Parathyroid adenoma (tissue), 2 donors: Measurements from ENCODE around the gene NEK1.

Experiments used
- H2AFZ ChIP-seq: fragments of 300-600 bp; sonication (generic); one replicate; pipeline ENCODE4 v1.7.0; 2017; ENCODE audit warnings: antibody characterized with exemption, mild to moderate bottlenecking
- H3K27ac ChIP-seq: fragments of 300-600 bp; sonication (generic); one replicate; pipeline ENCODE4 v1.7.0; 2017
- H3K27me3 ChIP-seq: fragments of 300-600 bp; sonication (generic); one replicate; pipeline ENCODE4 v1.7.0; 2017; ENCODE audit warnings: low read length; ENCODE audit not compliant: control insufficient read depth, insufficient read depth
- H3K36me3 ChIP-seq: fragments of 300-600 bp; sonication (generic); one replicate; pipeline ENCODE4 v1.7.0; 2017; ENCODE audit warnings: low read length; ENCODE audit not compliant: control insufficient read depth, insufficient read depth
- H3K4me1 ChIP-seq: fragments of 300-600 bp; sonication (generic); one replicate; pipeline ENCODE4 v1.7.0; 2017; ENCODE audit warnings: control low read depth
- H3K4me2 ChIP-seq: fragments of 300-600 bp; sonication (generic); one replicate; pipeline ENCODE4 v1.7.0; 2017; ENCODE audit warnings: low read length
- H3K4me3 ChIP-seq: fragments of 300-600 bp; sonication (generic); one replicate; pipeline ENCODE4 v1.7.0; 2017; ENCODE audit warnings: low read depth, low read length
- H3K79me2 ChIP-seq: fragments of 300-600 bp; sonication (generic); one replicate; pipeline ENCODE4 v1.7.0; 2017; ENCODE audit warnings: control low read depth
- H3K9ac ChIP-seq: fragments of 300-600 bp; sonication (generic); one replicate; pipeline ENCODE4 v1.7.0; 2017; ENCODE audit warnings: mild to moderate bottlenecking
- H3K9me3 ChIP-seq: fragments of 300-600 bp; sonication (generic); one replicate; pipeline ENCODE4 v1.7.0; 2017; ENCODE audit warnings: low read length; ENCODE audit not compliant: control insufficient read depth
- TF ChIP-seq, protein P1 (sequence below): fragments of 300-600 bp; sonication (generic); IDR thresholded peaks from one replicate; pipeline ENCODE4 v1.7.0; 2017; ENCODE audit warnings: antibody characterized with exemption, mild to moderate bottlenecking
- donor health status: primary hyperparathyroidism.

NEK1 gene

DNA sequence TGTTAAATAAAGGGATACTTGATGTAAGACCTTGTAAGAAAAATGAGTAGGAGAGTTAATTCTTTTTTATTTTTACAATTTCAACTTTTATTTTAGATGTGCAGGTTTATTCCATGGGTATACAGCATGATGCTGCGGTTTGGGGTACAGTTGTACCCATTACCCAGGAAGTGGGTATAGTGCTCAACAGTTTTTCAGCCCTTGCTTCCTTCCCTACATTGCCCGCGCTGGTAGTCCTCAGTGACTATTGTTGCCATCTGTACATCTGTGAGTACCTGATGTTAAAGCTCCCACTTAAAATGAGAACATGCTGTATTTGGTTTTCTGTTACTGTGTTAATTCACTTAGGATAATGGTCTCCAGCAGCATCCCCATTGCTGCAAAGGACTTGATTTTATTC lies 17.7 kb upstream of the NEK1 start:
- Histone ChIP-seq H3K27me3 (no peaks in the 10 kb centered on the region), H3K4me1 (no peaks in the 10 kb centered on the region), H3K27ac (no peak overlapping the region), H3K79me2 (peaks cover 7% of the 10 kb centered on the region), H3K9ac (no peak overlapping the region), H3K36me3 (no peaks in the 10 kb centered on the region), H3K9me3 (no peaks in the 10 kb centered on the region), H3K4me3 (no peak overlapping the region), H3K4me2 (no peak overlapping the region), H2AFZ (no peak overlapping the region)
- TF ChIP-seq, protein P1, sequence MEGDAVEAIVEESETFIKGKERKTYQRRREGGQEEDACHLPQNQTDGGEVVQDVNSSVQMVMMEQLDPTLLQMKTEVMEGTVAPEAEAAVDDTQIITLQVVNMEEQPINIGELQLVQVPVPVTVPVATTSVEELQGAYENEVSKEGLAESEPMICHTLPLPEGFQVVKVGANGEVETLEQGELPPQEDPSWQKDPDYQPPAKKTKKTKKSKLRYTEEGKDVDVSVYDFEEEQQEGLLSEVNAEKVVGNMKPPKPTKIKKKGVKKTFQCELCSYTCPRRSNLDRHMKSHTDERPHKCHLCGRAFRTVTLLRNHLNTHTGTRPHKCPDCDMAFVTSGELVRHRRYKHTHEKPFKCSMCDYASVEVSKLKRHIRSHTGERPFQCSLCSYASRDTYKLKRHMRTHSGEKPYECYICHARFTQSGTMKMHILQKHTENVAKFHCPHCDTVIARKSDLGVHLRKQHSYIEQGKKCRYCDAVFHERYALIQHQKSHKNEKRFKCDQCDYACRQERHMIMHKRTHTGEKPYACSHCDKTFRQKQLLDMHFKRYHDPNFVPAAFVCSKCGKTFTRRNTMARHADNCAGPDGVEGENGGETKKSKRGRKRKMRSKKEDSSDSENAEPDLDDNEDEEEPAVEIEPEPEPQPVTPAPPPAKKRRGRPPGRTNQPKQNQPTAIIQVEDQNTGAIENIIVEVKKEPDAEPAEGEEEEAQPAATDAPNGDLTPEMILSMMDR, result no peak

DNA sequence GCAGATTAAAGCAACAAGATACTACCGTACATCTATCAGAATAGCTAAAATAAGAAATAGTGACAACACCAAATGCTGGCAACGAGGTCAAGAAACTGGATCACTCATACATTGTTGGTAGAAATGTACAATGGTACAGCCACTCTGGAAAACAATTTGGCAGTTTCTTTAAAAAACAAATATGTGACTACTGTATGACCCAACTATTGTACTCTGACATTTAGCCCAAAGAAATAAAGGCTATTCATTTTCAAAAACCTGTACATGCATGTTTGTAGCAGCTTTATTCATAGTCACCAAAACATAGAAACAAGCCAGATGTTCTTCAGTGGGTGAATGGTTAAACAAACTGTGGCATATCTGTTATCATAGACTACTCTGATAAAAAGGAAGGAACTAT lies 16.2 kb upstream of the NEK1 start:
- H3K9me3 ChIP-seq, result no peaks in the 10 kb centered on the region
- no peaks in the 10 kb centered on the region for H3K27me3 ChIP-seq
- H3K27ac ChIP-seq, result no peak overlapping the region
- H3K4me3 ChIP-seq, result no peak overlapping the region
- TF ChIP-seq, protein P1, result no peak
- no peaks in the 10 kb centered on the region for H3K36me3 ChIP-seq
- peaks cover 7% of the 10 kb centered on the region for H3K79me2 ChIP-seq
- H2AFZ ChIP-seq, result no peak overlapping the region
- no peaks in the 10 kb centered on the region for H3K4me1 ChIP-seq
- H3K4me2 ChIP-seq, result no peak overlapping the region
- H3K9ac ChIP-seq, result no peak overlapping the region

DNA sequence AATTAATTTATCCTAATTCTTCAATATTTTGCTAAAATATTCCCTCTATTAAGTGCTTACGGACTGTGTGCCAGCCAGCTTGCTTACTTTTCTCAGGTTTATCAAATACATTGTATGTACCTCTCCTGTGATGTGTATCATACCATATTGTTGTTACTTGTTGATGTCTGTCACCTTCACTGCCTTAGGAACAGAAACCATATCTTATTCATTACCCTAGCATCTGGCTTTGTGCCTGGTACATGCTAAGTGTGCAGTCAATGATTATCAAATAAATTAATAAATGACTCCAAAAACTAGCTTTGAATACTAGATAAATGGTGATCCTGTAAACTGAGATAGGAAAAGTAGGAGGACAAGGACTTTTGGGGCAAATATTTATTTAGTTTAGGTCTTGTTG lies 14.9 kb upstream of the NEK1 start:
- H2AFZ ChIP-seq, result no peak overlapping the region
- H3K4me1 ChIP-seq, result no peaks in the 10 kb centered on the region

DNA sequence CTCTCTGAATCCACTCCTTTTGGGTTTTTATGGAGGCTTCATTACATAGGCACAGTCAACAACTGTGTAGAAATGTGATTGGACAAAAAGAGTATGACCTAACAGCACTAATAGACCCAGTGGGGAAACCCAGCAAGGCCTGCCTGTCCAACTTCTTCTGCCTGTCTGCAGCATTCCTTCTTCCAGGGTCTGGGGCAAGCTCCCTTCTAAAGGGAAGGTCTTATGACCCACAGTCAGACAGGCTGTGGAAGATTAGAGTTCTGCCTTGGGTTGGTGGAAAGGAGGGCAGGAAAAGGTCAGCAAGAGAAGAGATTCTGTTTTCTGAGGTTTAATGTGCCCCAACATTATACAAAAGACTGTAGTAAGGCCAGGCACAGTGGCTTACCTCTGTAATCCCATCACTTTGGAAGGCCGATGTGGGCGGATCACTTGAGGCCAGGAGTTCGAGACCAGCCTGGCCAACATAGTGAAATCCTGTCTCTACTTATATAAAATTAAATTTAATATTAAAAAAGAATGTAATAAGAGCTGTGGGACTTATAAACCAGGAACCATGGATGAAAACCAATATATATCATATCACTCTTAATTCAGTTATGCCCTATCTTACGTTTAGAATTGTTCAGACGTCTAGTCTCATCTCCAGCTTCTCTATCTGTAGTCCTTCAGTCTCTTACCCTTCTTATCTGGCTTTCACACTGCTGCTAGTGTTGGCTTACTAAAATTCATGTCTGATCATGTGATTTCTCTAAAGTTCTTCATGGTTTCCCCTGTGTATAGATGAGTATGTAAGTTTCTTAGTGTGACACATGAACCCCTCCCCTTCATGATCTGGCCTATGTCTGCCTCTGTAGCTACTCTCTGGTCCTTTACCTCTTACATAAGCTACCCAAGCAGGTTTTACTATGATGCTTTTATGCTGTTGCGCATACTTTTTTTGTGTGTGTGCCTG lies 14.2 kb upstream of the NEK1 start:
- Histone ChIP-seq H3K27ac (no peak overlapping the region), H3K27me3 (no peaks in the 10 kb centered on the region), H3K79me2 (peaks cover 9% of the 10 kb centered on the region), H3K9me3 (no peaks in the 10 kb centered on the region), H3K4me2 (no peak overlapping the region), H3K4me1 (no peaks in the 10 kb centered on the region), H3K9ac (no peak overlapping the region), H2AFZ (no peak overlapping the region), H3K36me3 (no peaks in the 10 kb centered on the region), H3K4me3 (no peak overlapping the region)
- TF ChIP-seq, protein P1, result no peak

More for the DNA sequence above, 14.9 kb upstream of the NEK1 start:
- H3K27ac ChIP-seq, result no peak overlapping the region
- H3K27me3 ChIP-seq, result no peaks in the 10 kb centered on the region
- no peaks in the 10 kb centered on the region for H3K9me3 ChIP-seq
- H3K79me2 ChIP-seq, result peaks cover 9% of the 10 kb centered on the region
- TF ChIP-seq, protein P1, result no peak
- no peak overlapping the region for H3K9ac ChIP-seq
- no peaks in the 10 kb centered on the region for H3K36me3 ChIP-seq
- no peak overlapping the region for H3K4me2 ChIP-seq
- H3K4me3 ChIP-seq, result no peak overlapping the region
